Measurements from ENCODE around the gene MGST3.

Gene MGST3

DNA sequence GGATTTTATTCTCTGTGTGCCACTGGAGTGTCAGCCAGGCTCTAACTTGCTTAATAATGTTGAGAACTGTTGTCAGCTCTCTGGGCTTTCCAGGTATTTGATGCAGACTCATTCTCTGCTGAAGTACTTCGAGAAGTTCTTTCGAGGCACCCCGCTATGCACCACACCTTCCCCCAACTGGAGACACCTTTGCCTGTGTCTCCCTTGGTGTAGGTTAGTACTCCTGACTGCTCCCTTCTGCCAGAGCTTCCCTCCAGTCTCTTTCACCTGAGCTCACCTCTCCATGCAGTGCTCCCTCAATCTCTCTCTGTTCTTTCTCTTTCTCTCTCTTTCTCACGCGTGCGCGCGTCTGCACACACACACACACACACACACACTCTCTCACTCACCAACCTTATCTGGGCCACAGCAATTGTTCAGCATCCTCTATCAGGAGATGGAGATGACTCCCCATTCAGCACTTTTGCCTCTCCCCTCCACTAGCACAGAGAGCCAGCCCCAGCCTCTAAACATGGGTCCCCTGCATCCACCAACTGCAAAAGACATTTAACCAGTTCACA, 14.0 kb upstream of the MGST3 start:
- TF ChIP-seq, protein P1, sequence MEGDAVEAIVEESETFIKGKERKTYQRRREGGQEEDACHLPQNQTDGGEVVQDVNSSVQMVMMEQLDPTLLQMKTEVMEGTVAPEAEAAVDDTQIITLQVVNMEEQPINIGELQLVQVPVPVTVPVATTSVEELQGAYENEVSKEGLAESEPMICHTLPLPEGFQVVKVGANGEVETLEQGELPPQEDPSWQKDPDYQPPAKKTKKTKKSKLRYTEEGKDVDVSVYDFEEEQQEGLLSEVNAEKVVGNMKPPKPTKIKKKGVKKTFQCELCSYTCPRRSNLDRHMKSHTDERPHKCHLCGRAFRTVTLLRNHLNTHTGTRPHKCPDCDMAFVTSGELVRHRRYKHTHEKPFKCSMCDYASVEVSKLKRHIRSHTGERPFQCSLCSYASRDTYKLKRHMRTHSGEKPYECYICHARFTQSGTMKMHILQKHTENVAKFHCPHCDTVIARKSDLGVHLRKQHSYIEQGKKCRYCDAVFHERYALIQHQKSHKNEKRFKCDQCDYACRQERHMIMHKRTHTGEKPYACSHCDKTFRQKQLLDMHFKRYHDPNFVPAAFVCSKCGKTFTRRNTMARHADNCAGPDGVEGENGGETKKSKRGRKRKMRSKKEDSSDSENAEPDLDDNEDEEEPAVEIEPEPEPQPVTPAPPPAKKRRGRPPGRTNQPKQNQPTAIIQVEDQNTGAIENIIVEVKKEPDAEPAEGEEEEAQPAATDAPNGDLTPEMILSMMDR (IDR thresholded peaks at IDR 0.05; ENCODE audit: extremely low read depth, missing control alignments) = no peak
- no peak for DNase-seq (ENCODE audit: low spot score)

DNA sequence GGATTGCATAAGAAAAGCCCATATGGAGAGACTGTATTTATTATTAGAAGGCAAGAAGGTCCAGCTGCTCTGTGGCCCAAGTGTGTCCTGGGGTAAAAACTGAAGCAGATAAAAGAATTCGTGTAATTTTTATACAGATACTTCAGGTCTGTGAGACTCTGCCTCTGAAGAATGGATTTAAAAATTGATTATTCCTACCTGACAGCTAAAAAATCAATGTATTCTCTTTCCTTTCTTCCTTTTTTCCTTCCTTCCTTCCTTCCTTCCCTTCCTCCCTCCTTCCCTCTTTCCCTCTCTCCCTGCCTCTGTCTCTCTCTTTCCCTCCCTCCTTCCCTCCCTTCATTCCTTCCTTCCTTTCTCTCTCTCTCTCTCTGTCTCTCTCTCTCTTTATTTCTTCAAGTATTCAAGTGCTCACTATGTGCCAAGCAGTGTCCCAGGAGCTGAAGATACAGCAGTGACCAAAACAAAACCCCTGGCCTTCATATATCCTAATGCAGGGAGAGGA, 11.3 kb upstream of the MGST3 start:
- no peak for DNase-seq (ENCODE audit: low spot score)
- TF ChIP-seq, protein P1 (IDR thresholded peaks at IDR 0.05; ENCODE audit: extremely low read depth, missing control alignments) = no peak

DNA sequence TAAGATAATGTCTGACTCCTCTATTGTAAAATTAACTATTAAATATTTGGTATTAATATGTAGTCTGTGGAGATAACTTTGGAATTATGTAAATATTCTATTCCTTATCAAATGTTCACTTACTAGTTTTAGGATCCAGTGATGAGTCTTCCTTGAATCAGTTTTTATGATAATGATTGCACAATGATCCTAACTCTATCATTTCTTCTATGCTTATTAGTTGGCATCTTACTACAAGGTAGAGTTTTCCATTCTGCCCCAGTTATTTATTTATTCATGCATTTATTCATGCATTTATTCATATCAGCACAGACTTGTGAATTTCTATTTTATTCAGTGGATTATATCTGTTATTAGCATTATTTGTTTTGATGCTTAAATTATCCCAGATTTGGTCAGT, 7.4 kb upstream of the MGST3 start:
- TF ChIP-seq, protein P1 (IDR thresholded peaks at IDR 0.05; ENCODE audit: extremely low read depth, missing control alignments) = no peak
- DNase-seq (ENCODE audit: low spot score) = no peak

DNA sequence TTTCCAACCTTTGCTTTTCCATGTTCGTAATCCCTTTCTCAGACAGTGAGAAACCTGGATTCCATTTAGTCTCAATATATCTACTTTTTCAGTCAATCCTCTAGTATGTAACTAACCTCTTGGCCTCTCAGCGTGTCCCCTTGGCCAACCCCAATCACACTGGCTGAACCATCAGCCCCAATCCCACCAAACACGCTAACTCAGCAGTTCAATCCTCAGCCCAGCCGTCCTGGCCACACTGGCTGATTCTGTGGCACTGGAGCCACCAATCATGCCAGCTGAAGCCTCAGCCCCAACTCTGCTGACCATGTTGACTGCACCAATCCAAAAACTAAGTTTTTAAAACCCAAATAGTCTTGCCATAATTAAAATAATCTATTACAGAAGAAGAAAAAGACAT, 6.6 kb upstream of the MGST3 start:
- DNase-seq (ENCODE audit: low spot score) = no peak
- TF ChIP-seq, protein P1 (IDR thresholded peaks at IDR 0.05; ENCODE audit: extremely low read depth, missing control alignments) = no peak

DNA sequence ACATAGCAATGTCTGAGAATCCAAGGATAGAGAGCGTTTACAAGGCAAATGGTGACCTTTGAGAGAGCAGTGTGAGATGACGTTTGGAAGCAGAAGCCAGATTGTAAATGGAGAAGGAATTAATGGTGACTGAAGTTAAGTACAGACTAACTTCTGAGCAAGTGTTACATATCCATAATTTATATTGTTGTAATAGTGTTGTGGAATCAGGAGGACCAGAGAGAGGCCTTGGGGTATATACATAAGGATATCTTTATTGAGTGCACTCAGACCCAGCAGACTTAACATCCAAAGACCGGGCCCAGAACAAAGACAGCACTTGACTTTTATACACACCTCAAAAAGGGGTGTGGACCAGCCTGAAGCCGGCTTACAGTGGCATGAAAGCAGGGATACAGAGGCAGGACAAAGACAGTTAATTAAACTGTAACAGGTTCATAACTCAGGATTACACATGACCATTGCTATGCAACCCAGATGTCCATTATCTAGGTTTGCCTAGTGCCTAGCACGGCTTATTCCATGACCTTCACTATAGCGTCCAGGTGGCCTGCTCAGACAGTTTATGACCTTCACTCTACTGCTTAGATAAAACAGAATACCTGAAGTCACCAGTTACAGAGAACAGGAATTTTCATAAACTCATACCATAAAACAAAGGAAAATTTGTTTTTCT, 2.7 kb upstream of the MGST3 start:
- TF ChIP-seq, protein P1 (IDR thresholded peaks at IDR 0.05; ENCODE audit: extremely low read depth, missing control alignments) = no peak
- DNase-seq (ENCODE audit: low spot score) = no peak

DNA sequence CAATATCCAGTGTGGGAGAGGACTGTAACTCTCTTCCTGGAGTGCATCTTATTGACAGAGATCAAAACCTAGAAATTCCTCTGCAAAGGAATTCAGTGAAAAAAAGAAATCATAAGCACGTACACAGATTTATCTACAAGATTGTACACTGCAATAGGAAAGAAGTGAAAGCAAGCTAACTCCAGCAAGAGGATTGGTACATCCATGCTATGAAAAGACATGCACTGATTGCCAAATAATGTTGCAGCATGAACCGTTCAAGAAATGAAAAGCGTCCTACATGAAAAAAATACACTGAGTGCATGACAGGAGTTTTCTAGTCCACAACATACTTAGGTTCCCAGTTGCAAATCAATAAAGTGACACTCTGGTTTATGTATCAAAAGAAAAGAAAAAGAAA, 1.9 kb upstream of the MGST3 start:
- TF ChIP-seq, protein P1 (IDR thresholded peaks at IDR 0.05; ENCODE audit: extremely low read depth, missing control alignments) = no peak

DNA sequence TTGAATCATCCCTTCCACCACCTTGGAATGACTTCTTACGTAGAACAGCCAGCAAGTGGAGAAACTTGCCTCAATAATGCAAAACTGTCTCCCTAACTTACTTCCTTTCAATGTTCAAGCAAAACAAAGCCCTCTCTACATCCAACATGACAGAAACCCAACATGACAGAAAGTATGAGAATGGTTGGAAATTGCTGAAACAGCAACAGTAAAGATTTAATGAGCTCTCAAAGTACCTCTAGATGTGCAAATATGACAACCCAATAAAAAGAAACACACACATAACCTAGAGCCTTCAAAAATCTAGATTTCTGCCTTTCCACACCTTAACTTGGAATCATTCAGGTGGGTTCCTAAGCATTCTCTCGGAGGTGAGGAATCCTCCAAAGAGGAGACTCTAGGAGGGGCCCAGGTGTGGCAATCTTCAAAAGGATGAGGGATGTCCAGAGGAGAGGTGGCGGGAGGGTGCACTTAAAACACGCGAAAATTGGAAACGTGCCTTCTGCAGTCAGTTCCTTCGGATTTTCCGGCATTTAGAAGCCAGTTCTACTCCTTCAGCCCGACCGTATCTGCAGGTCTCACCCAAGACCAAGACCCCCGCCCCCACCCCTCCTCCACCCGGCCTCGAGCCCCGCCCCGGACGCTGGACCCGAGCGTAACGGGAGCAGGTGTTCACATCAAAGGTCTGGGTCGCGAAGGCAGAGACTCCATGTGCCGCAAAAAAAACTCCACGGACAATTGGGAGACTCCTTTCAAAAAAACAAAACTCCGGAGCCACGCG, 996 bp upstream of the MGST3 start:
- no peak for DNase-seq (ENCODE audit: low spot score)

More for the DNA sequence above, 1.9 kb upstream of the MGST3 start:
- DNase-seq (ENCODE audit: low spot score) = no peak

More for the DNA sequence above, 996 bp upstream of the MGST3 start:
- TF ChIP-seq, protein P1 (IDR thresholded peaks at IDR 0.05; ENCODE audit: extremely low read depth, missing control alignments) = no peak
